HG03457 (cell line): Measurements from ENCODE around the gene TRIO.

ENCODE experiments used
- ATAC-seq: cut with Tn5 transposase; IDR thresholded peaks from one replicate; pipeline ENCODE4 v1.9.1; 2021; ENCODE audit warnings: moderate number of reproducible peaks; ENCODE audit not compliant: unreplicated experiment

The TRIO gene

GRCh38 chr5:14492331-14492964, 349.3 kb downstream of the TRIO start:
- no peak for ATAC-seq

- no peak for ATAC-seq
These were observed 352.2 kb downstream of the TRIO start for GRCh38 chr5:14495301-14495700.

GRCh38 chr5:14497311-14497710, 354.2 kb downstream of the TRIO start:
- no peak for ATAC-seq

- no peak for ATAC-seq
These were observed 358.5 kb downstream of the TRIO start for GRCh38 chr5:14501353-14502293.

GRCh38 chr5:14502294-14502690, 359.1 kb downstream of the TRIO start:
- ATAC-seq, result no peak

GRCh38 chr5:14503017-14503680, 360.0 kb downstream of the TRIO start:
- ATAC-seq, result no peak

- ATAC-seq, result no peak
These were observed 360.7 kb downstream of the TRIO start for GRCh38 chr5:14503681-14504331.

GRCh38 chr5:14504332-14504727, 361.2 kb downstream of the TRIO start:
- ATAC-seq, result no peak

GRCh38 chr5:14504816-14505215, 361.7 kb downstream of the TRIO start:
- ATAC-seq, result no peak

GRCh38 chr5:14505310-14506139, 362.4 kb downstream of the TRIO start:
- no peak for ATAC-seq

- ATAC-seq, result no peak
These were observed 363.0 kb downstream of the TRIO start for GRCh38 chr5:14506140-14506538.

GRCh38 chr5:14506661-14507060, 363.5 kb downstream of the TRIO start:
- no peak for ATAC-seq

GRCh38 chr5:14507156-14507941, 364.2 kb downstream of the TRIO start:
- ATAC-seq, result no peak

- ATAC-seq, result no peak
These were observed 364.9 kb downstream of the TRIO start for GRCh38 chr5:14508046-14508445.

GRCh38 chr5:14509556-14509955, 366.4 kb downstream of the TRIO start:
- ATAC-seq, result no peak

- no peak for ATAC-seq
These were observed 367.1 kb downstream of the TRIO start for GRCh38 chr5:14510156-14510734.

GRCh38 chr5:14510880-14511279, 367.7 kb downstream of the TRIO start:
- no peak for ATAC-seq

- ATAC-seq, result no peak
These were observed 369.4 kb downstream of the TRIO start for GRCh38 chr5:14512574-14512973.

GRCh38 chr5:14513266-14513665, 370.1 kb downstream of the TRIO start:
- ATAC-seq, result no peak
